Thyroid gland (tissue), 4 donors: ENCODE results near the gene MRPL41. TPM values are rescaled to one million over a fixed set of nuclear protein-coding genes. Genes with fewer than 3 reads are reported as not detected.

Experiments
- DNase-seq, 2 donors: peaks; one replicate each; pipeline ENCODE4 v3.0.0-alpha.2; 2019
- H3K27ac ChIP-seq, 3 donors: fragments of 200-600 bp; sonication (generic); 1 replicate in 2 of 3; 2 replicates in 1 of 3; pipeline ENCODE4 v1.5.1; 2016 to 2019; ENCODE audit warnings: mild to moderate bottlenecking in 1 of 3, moderate library complexity in 1 of 3
- H3K27me3 ChIP-seq: fragments of 200-600 bp; sonication (generic); one replicate; pipeline ENCODE4 v1.5.1; 2019
- H3K36me3 ChIP-seq, 2 donors: fragments of 200-600 bp; sonication (generic); one replicate each; pipeline ENCODE4 v1.5.1; 2016 to 2019
- H3K4me1 ChIP-seq, 2 donors: fragments of 200-600 bp; sonication (generic); one replicate each; pipeline ENCODE4 v1.5.1; 2017 to 2019
- H3K4me3 ChIP-seq, 3 donors: fragments of 200-600 bp; sonication (generic); replicated peaks in 1 of 3; 1 replicate in 2 of 3; 2 replicates in 1 of 3; pipeline ENCODE4 v1.5.1; 2016; ENCODE audit warnings: mild to moderate bottlenecking in 1 of 3
- H3K9me3 ChIP-seq: fragments of 200-600 bp; sonication (generic); one replicate; pipeline ENCODE4 v1.5.1; 2017
- POLR2A ChIP-seq, 2 donors: fragments of 450-650 bp; IDR thresholded peaks; one replicate each; pipeline ENCODE4 v1.6.1; 2017; ENCODE audit warnings: antibody characterized with exemption in 2 of 2, mild to moderate bottlenecking in 2 of 2, moderate library complexity in 1 of 2
- WGBS, 2 donors: methylation state at CpG; one replicate each; pipeline ENCODE4 v1.1.5; 2017; 5-methylcytosine and 5-hydroxymethylcytosine counted together
- intact Hi-C: fragments of 100-400 bp; cut with DNase I; formaldehyde crosslinking; loops from one replicate; pipeline ENCODE4 v1.15.1; 2023
- total RNA-seq, 4 donors: library from RNA; depleted of rRNA; stranded (reverse); fragments of >200 nt; gene quantifications; one replicate each; pipeline ENCODE4 v1.2.3, GENCODE V29; 2016
- TF ChIP-seq, protein P1 (sequence below), 6 experiments: fragments of 200-600 bp in 3 of 6; fragments of 450-650 bp in 3 of 6; sonication (generic) in 3 of 6; IDR thresholded peaks; one replicate each; pipeline ENCODE4 v1.5.1; 2016 to 2019; ENCODE audit warnings: antibody characterized with exemption in 6 of 6, mild to moderate bottlenecking in 2 of 6, inconsistent platforms in 1 of 6, moderate library complexity in 1 of 6

MRPL41 gene
- total RNA-seq, 4 donors from 2014 or later: 24.5 to 67.2 (median 47.7) TPM

DNA sequence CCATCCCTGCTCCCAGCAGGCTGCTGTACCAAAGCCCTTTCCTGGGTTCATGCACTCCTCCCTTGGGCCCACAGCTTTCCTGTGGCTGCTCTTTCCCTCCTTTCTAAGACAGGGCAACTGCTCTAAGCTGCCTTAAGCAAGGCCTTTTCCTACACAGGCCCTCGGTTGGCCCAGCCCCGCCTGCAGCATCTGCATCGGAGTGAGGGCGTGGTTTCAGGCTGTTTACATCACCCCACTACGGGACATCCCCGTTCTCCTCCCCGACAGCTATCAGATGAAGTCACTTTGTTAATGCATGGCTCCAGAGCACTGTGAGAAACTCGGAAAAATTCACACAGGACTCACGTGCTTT, 23.7 kb downstream of the MRPL41 start:
- no peak overlapping the region for H3K4me3 ChIP-seq
- H3K9me3 ChIP-seq: no peaks in the 10 kb centered on the region
- intact Hi-C loops: no loop called here
- peaks cover 16 to 23% of the 10 kb centered on the region in 2 donors for H3K36me3 ChIP-seq
- DNase-seq: no peak
- H3K4me1 ChIP-seq: peaks cover 13 to 19% of the 10 kb centered on the region in 2 donors
- no peak overlapping the region for H3K27ac ChIP-seq
- no peaks in the 10 kb centered on the region for H3K27me3 ChIP-seq
- 78 to 90% methylated on average over 9 of the region's 9 CpGs for WGBS, 2 donors
- TF ChIP-seq, protein P1, sequence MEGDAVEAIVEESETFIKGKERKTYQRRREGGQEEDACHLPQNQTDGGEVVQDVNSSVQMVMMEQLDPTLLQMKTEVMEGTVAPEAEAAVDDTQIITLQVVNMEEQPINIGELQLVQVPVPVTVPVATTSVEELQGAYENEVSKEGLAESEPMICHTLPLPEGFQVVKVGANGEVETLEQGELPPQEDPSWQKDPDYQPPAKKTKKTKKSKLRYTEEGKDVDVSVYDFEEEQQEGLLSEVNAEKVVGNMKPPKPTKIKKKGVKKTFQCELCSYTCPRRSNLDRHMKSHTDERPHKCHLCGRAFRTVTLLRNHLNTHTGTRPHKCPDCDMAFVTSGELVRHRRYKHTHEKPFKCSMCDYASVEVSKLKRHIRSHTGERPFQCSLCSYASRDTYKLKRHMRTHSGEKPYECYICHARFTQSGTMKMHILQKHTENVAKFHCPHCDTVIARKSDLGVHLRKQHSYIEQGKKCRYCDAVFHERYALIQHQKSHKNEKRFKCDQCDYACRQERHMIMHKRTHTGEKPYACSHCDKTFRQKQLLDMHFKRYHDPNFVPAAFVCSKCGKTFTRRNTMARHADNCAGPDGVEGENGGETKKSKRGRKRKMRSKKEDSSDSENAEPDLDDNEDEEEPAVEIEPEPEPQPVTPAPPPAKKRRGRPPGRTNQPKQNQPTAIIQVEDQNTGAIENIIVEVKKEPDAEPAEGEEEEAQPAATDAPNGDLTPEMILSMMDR (IDR thresholded peaks at IDR 0.05): no peak
- no peak for TF ChIP-seq POLR2A (IDR thresholded peaks at IDR 0.05)

DNA sequence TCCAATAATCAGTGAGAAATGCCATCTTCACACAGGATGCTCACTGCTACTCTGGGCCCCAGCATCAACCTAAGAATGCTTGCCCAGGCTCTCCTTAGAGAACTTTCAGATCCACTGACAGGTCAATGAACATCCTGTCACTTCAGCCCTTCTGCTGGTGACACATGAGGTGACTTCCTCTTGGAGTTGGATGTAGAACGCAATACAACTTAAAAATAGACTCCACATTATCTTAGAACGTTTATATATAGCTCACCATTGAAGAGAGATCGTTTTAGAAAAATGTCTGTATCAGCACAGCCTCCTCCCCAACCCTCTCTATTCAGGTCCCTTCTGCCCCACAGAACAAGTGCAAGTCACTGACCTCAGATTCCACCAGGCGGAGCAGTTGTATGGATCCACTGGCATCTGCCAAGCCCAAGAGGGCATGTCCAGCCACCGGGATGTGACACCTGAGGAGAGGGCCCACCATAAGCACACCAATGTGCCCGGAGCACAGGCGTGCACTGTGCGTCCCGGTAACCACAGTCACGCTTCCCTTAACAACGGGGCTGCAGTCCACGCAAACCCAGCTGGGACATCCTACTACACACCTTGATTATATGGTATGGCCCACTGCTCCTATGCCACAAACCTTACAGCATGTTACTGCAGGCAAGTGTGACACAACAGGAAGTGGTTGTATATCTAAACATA, 24.2 kb downstream of the MRPL41 start:
- no peak overlapping the region for H3K27ac ChIP-seq
- peaks cover 13 to 19% of the 10 kb centered on the region in 2 donors for H3K4me1 ChIP-seq
- H3K9me3 ChIP-seq: no peaks in the 10 kb centered on the region
- no peaks in the 10 kb centered on the region for H3K27me3 ChIP-seq
- TF ChIP-seq POLR2A (IDR thresholded peaks at IDR 0.05): no peak
- TF ChIP-seq, protein P1 (IDR thresholded peaks at IDR 0.05): no peak
- H3K4me3 ChIP-seq: no peak overlapping the region
- peaks cover 16 to 23% of the 10 kb centered on the region in 2 donors for H3K36me3 ChIP-seq
- WGBS, 2 donors: 88 to 92% methylated on average over 12 of the region's 12 CpGs
- DNase-seq: no peak
- intact Hi-C loops: no loop called here

DNA sequence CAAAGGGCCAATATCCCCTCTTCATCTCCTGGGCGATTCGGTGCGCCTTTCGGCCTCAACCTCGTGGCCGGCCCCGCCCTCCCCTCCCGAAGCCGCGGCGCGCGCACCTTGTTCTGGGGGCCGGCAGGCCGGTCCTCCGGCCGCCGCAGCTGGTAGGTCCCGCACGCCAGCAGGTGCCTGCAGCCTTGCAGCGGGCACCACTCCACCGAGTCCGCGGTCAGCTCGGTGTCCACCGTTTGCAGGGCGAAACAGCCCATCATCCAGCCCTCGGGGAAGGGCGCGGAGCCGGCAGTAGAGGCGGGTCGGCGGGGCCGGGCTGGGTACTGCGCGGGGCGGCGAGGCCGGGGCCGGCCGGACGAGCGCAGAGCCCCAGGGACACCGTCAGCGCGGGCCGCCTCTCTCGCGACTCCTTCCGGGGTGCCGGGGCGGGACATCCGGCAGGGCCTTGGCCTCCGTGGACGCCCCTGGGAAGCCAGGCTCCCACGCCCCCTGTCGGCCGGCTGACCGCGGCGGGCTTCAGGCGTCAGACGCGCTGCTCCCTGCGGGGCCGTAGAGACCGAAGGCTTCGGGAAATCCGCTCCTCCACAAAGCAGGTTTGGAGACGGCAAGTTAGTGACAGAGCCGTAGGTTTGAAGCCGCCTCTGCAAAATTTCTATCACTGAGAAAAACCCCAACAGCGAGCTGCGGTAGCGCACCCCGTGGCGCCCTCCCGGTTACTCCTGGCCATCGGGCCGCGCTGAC, 27.0 kb downstream of the MRPL41 start, which contains the start of gene DPH7:
Gene DPH7, minus strand, starts transcription at position 408 of the 741 bp plus-strand sequence. Its CDS starts 148 bp downstream, at position 260.
- WGBS, 2 donors: 0 to 1% methylated on average over 11 to 24 of the region's 82 CpGs
- H3K27me3 ChIP-seq: no peaks in the 10 kb centered on the region
- peak within 1 kb of the TSS in 2 of 3 donors; percentile 44 to 72 for H3K27ac ChIP-seq
- no peaks in the 10 kb centered on the region for H3K9me3 ChIP-seq
- DNase-seq: peak; percentile 95 to 98
- H3K4me1 ChIP-seq: peaks cover 13 to 19% of the 10 kb centered on the region in 2 donors
- intact Hi-C loops: no loop called here
- peak within 1 kb of the TSS; percentile 94 to 96 (median 94) for H3K4me3 ChIP-seq
- TF ChIP-seq POLR2A (IDR thresholded peaks at IDR 0.05): peak in 1 of 2 donors; percentile 69
- TF ChIP-seq, protein P1 (IDR thresholded peaks at IDR 0.05): peak; percentile 63 to 96 (median 86)
- peaks cover 13 to 16% of the 10 kb centered on the region in 2 donors for H3K36me3 ChIP-seq

DNA sequence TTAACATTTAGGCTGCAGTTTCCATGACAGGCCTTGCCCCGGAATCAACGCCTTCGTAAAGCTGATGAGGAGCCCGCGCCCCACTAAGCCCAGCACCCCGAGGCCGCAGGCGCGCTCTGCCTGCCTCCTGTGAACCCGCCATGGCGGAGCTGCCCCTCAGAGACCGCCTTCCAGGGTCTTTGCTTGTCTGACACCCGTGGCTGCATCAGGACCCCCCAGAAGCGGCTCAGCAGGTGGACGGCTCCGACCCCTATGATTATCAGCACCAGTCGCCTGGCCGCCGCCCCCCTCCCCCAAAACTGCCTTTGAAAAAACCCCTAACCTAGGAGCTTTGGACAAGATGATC, 27.6 kb downstream of the MRPL41 start:
- TF ChIP-seq POLR2A (IDR thresholded peaks at IDR 0.05): no peak
- TF ChIP-seq, protein P1 (IDR thresholded peaks at IDR 0.05): peak in 1 of 6 experiments; percentile 17
- intact Hi-C loops: no loop called here
- Histone ChIP-seq H3K4me3 (peak overlapping the region in 2 of 3 donors; percentile 94), H3K36me3 (peaks cover 8 to 12% of the 10 kb centered on the region in 2 donors), H3K9me3 (no peaks in the 10 kb centered on the region), H3K27ac (peak overlapping the region in 2 of 3 donors; percentile 44 to 72), H3K27me3 (no peaks in the 10 kb centered on the region), H3K4me1 (peaks cover 13 to 19% of the 10 kb centered on the region in 2 donors)
- 26 to 32% methylated on average over 4 to 6 of the region's 19 CpGs for WGBS, 2 donors
- no peak for DNase-seq
